ENCODE results near the gene ZNF326. TPM values are rescaled to one million over a fixed set of nuclear protein-coding genes. Genes with fewer than 3 reads are reported as not detected.

Gene ZNF326
- total RNA-seq, 1 donor from 2014 or later: 43.8 TPM

DNA sequence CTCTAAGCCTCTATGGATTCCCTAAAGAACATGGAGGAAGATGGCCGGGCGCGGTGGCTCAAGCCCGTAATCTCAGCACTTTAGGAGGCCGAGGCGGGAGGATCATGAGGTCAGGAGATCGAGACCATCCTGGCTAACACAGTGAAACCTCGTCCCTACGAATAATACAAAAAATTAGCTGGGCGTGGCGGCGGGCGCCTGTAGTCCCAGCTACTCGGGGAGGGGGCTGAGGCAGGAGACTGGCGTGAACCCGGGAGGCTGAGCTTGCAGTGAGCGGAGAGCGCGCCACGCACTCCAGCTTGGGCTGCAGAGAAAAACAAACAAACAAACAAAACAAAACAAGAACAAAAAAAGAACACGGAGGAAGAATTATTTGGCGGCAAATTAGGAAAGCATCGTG lies 5.8 kb upstream of the ZNF326 start:
- Mint-ChIP-seq H3K4me3 (no peak overlapping the region), H3K4me1 (peaks cover 13% of the 10 kb centered on the region), H3K9me3 (no peaks in the 10 kb centered on the region), H3K36me3 (ENCODE audit: low read depth) (no peaks in the 10 kb centered on the region), H3K27ac (ENCODE audit: unreplicated experiment) (no peak overlapping the region), H3K27me3 (ENCODE audit: low read depth) (peaks cover 3% of the 10 kb centered on the region)
- TF ChIP-seq, protein P1, sequence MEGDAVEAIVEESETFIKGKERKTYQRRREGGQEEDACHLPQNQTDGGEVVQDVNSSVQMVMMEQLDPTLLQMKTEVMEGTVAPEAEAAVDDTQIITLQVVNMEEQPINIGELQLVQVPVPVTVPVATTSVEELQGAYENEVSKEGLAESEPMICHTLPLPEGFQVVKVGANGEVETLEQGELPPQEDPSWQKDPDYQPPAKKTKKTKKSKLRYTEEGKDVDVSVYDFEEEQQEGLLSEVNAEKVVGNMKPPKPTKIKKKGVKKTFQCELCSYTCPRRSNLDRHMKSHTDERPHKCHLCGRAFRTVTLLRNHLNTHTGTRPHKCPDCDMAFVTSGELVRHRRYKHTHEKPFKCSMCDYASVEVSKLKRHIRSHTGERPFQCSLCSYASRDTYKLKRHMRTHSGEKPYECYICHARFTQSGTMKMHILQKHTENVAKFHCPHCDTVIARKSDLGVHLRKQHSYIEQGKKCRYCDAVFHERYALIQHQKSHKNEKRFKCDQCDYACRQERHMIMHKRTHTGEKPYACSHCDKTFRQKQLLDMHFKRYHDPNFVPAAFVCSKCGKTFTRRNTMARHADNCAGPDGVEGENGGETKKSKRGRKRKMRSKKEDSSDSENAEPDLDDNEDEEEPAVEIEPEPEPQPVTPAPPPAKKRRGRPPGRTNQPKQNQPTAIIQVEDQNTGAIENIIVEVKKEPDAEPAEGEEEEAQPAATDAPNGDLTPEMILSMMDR (conservative IDR thresholded peaks at IDR 0.05): no peak
- DNase-seq (ENCODE audit: low read depth, low spot score): no peak

DNA sequence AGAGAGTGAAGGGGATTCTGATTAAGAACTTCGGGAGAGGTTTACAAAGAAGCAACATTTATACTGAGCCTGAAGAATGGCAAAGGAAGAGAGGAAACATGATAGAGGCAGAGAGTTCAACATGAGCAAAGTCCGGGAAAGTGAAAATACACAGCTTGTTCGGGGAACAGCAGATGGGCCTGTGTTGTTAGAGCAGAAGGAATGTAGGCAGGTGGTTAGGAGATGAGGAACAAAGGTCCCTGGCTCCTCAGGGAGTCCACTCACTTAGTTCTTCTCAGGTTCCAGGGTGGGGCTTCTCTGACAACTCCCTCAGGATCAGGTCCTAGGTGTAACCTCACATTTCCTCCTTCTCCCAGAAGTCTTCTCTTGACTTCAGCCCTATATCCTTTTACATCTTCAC lies 5.1 kb upstream of the ZNF326 start:
- no peak for DNase-seq (ENCODE audit: low read depth, low spot score)
- Mint-ChIP-seq H3K9me3 (no peaks in the 10 kb centered on the region), H3K27me3 (ENCODE audit: low read depth) (peaks cover 3% of the 10 kb centered on the region), H3K27ac (ENCODE audit: unreplicated experiment) (no peak overlapping the region), H3K4me3 (no peak overlapping the region), H3K4me1 (peaks cover 17% of the 10 kb centered on the region), H3K36me3 (ENCODE audit: low read depth) (no peaks in the 10 kb centered on the region)
- TF ChIP-seq, protein P1 (conservative IDR thresholded peaks at IDR 0.05): no peak

DNA sequence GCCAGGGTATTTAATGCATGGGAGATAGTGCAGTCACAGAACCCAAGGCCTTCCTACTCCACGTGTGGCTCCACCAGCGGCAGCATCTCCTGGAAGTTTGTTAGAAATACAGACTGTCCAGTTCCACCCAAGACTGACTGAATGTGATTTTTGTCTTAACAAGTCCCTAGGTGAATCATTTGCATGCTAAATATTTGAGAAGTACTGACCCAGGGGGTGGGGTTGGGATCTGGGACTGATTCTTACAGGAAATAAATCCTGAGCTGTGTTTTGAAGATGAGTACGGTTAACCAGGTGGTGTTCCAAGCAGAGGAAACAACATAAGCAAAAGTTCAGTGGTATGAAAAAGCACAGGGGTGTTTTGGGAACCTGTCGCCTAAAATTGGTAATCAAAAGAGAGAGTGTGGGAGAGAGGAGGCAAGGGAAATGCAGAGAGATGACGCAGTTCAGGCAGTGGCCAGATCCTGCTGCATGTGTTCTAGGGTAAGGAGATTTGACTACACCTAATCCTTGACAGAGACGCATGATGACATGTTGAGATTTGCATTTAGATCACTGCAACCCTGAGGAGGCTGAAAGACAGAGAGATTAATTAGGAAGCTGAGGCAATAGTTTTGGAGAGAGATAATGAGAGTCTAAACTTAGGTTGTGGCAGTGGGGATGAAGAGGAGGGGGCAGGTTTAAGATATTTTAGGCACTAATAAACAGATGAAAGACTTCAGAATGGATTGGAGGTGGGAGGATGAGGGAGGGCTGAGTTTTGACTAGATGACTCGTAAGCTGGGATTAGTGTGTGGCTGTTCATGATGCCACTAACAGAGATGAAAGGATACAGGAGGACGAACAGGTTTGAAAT lies 3.7 kb upstream of the ZNF326 start:
- peak overlapping the region; percentile 25 for H3K4me3 Mint-ChIP-seq
- H3K36me3 Mint-ChIP-seq (ENCODE audit: low read depth): no peaks in the 10 kb centered on the region
- no peaks in the 10 kb centered on the region for H3K9me3 Mint-ChIP-seq
- no peak for DNase-seq (ENCODE audit: low read depth, low spot score)
- peaks cover 10% of the 10 kb centered on the region for H3K4me1 Mint-ChIP-seq
- peaks cover 3% of the 10 kb centered on the region for H3K27me3 Mint-ChIP-seq (ENCODE audit: low read depth)
- no peak overlapping the region for H3K27ac Mint-ChIP-seq (ENCODE audit: unreplicated experiment)
- TF ChIP-seq, protein P1 (conservative IDR thresholded peaks at IDR 0.05): no peak

DNA sequence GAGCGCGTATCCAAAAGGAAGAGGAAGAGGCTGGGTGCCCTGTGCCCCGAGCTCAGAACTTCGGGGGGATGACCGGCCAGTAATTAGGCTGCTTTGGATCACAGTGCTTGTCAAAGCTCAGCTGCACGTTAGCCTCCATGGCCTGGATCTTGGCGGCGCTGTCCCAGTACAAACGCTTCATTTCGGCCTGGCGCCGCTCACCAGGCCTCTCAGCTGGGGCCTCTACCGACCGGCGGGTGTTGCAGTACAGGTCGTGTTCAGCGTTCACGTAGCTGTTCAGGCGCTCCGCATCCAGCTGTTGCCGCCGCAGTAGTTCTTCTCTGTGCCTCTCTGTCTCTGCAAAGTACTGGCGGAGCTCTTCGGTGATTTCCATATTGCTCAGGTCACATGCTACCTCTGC lies 1.4 kb upstream of the ZNF326 start:
- H3K36me3 Mint-ChIP-seq (ENCODE audit: low read depth): peaks cover 3% of the 10 kb centered on the region
- TF ChIP-seq, protein P1 (conservative IDR thresholded peaks at IDR 0.05): no peak
- peaks cover 29% of the 10 kb centered on the region for H3K4me1 Mint-ChIP-seq
- H3K27ac Mint-ChIP-seq (ENCODE audit: unreplicated experiment): no peak overlapping the region
- H3K9me3 Mint-ChIP-seq: no peaks in the 10 kb centered on the region
- H3K27me3 Mint-ChIP-seq (ENCODE audit: low read depth): peaks cover 3% of the 10 kb centered on the region
- no peak for DNase-seq (ENCODE audit: low read depth, low spot score)
- H3K4me3 Mint-ChIP-seq: peak overlapping the region; percentile 39

DNA sequence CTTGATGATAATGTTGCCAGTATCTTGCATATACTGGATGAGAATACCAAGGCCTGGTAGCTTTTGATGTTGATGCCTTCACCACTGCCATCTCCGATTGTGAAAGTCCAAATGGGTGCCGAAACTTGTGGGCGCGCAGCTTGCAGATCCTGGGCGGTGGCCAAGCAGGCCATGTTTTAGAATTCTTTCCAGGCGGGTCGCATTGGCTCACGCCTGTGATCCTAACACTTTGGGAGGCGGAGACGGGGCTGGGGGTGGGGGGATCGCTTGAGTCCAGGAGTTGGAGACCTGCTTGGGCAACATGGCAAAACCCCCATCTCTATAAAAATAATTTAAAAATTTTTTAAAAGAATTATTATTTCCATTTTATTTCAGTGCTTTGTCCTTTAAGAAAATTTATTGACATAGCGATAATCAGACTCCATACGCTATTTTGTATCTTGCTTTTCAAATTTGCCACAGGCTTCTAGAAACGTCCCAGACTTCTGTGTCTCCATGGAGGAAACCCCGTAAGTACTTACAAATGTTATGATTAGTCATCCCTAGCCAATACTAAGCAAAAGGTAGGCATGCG lies 592 bp upstream of the ZNF326 start:
- Mint-ChIP-seq H3K27ac (ENCODE audit: unreplicated experiment) (peak overlapping the region; percentile 81), H3K4me1 (peaks cover 36% of the 10 kb centered on the region), H3K4me3 (peak overlapping the region; percentile 96), H3K27me3 (ENCODE audit: low read depth) (peaks cover 3% of the 10 kb centered on the region), H3K36me3 (ENCODE audit: low read depth) (peaks cover 3% of the 10 kb centered on the region), H3K9me3 (no peaks in the 10 kb centered on the region)
- TF ChIP-seq, protein P1 (conservative IDR thresholded peaks at IDR 0.05): no peak
- DNase-seq (ENCODE audit: low read depth, low spot score): no peak

Measured in neural crest cell (in vitro differentiated cells).